HepG2 (cell line): Measurements from ENCODE around the gene HSD17B2. TPM values are rescaled to one million over a fixed set of nuclear protein-coding genes. Genes with fewer than 3 reads are reported as not detected.

Experiments used
- ATAC-seq: fragments of 200-7000 bp; cut with Tn5 transposase; 3 replicates; pipeline ENCODE4 v1.9.1; 2020; ENCODE audit warnings: mild to moderate bottlenecking, moderate library complexity
- BruUV-seq: library from RNA; stranded (reverse); fragments of 400-500 nt; replicated peaks from 2 replicates; lab custom pipeline; 2021; lab: Mats Ljungman, UMichigan
- CTCF ChIA-PET: fragments of 300-600 bp; formaldehyde crosslinking; extraction: SDS; loops from one replicate; lab custom pipeline; 2021; ENCODE audit warnings: low total read pairs, inconsistent platforms, low intra/inter-chr PET ratio; lab: Yijun Ruan, JAX
- POLR2A ChIA-PET: fragments of 350-600 bp; sonication (Branson Sonifier 250); formaldehyde crosslinking; loops from one replicate; lab custom pipeline; 2020; ENCODE audit warnings: antibody characterized with exemption, inconsistent platforms; lab: Yijun Ruan, JAX
- DNase-seq: peaks from one replicate; pipeline ENCODE4 v3.0.0-alpha.2; 2015; ENCODE audit warnings: low spot score
- FAIRE-seq: peaks from 3 replicates; lab custom pipeline; 2011; peaks lifted over from hg19 to GRCh38; lab: Jason Lieb, UNC
- H2AFZ ChIP-seq: one replicate; pipeline ENCODE4 v1.6.1; 2011; ENCODE audit warnings: low read length, inconsistent platforms
- H3K27ac ChIP-seq: fragments of 300-600 bp; 3 replicates; pipeline ENCODE4 v1.8.0; 2011; ENCODE audit warnings: mixed run types, mild to moderate bottlenecking, mixed read lengths, low read length, inconsistent platforms; ENCODE audit not compliant: insufficient read depth; ENCODE audit errors: extremely low read length
- H3K27me3 ChIP-seq, 2 experiments: fragments of 200-600 bp in 1 of 2; 2 replicates in 1 of 2; 3 replicates in 1 of 2; pipeline versions ENCODE4 v1.6.0 to v1.8.0; 2011; ENCODE audit warnings: low read length in 2 of 2, mild to moderate bottlenecking in 2 of 2, moderate library complexity in 2 of 2, inconsistent platforms in 1 of 2; ENCODE audit not compliant: insufficient read depth in 2 of 2, control insufficient read depth in 1 of 2
- H3K36me3 ChIP-seq, 2 experiments: fragments of 200-600 bp in 1 of 2; replicated peaks in 1 of 2; 2 replicates in 1 of 2; 3 replicates in 1 of 2; pipeline versions ENCODE4 v1.5.1 to v1.8.0; 2011; ENCODE audit warnings: low read length in 2 of 2, inconsistent platforms in 1 of 2; ENCODE audit not compliant: insufficient read depth in 2 of 2, control insufficient read depth in 1 of 2
- H3K4me1 ChIP-seq: 2 replicates; pipeline ENCODE4 v1.5.1; 2012; ENCODE audit warnings: low read length, inconsistent platforms; ENCODE audit not compliant: insufficient read depth
- H3K4me2 ChIP-seq: 2 replicates; pipeline ENCODE4 v1.6.0; 2011; ENCODE audit warnings: low read depth, low read length, inconsistent platforms
- H3K4me3 ChIP-seq, 3 experiments: fragments of 200-600 bp in 1 of 3; sonication (generic), shearing (Covaris generic) in 1 of 3; replicated peaks in 1 of 3; 2 replicates each; pipeline ENCODE4 v1.5.1; 2011 to 2016; ENCODE audit warnings: low read length in 3 of 3, inconsistent platforms in 2 of 3, low read depth in 2 of 3, mild to moderate bottlenecking in 2 of 3, control low read depth in 1 of 3, mixed read lengths in 1 of 3; ENCODE audit not compliant: insufficient read depth in 1 of 3
- H3K79me2 ChIP-seq: one replicate; pipeline ENCODE4 v1.6.1; 2011; ENCODE audit warnings: low read length, inconsistent platforms; ENCODE audit not compliant: insufficient read depth
- H3K9ac ChIP-seq: 2 replicates; pipeline ENCODE4 v1.6.0; 2011; ENCODE audit warnings: mild to moderate bottlenecking, low read depth, low read length, inconsistent platforms; ENCODE audit not compliant: insufficient read depth
- H3K9me3 ChIP-seq: 2 replicates; pipeline ENCODE4 v1.5.1; 2012; ENCODE audit warnings: mild to moderate bottlenecking, low read length
- H4K20me1 ChIP-seq: 2 replicates; pipeline ENCODE4 v1.6.0; 2011; ENCODE audit warnings: inconsistent platforms, mild to moderate bottlenecking, low read length, moderate library complexity; ENCODE audit not compliant: insufficient read depth
- BHLHE40 ChIP-seq: IDR thresholded peaks from 2 replicates; pipeline ENCODE4 v1.6.1; 2011; ENCODE audit warnings: low read length, improper control_type of control experiment
- NFE2L2 ChIP-seq: fragments of 150-350 bp; IDR thresholded peaks from 2 replicates; pipeline ENCODE4 v1.6.1; 2014; ENCODE audit warnings: low read length
- ZBTB20 ChIP-seq: sonication (generic); formaldehyde crosslinking; IDR thresholded peaks from 2 replicates; pipeline ENCODE4 v1.8.1; 2023; ENCODE audit warnings: missing genetic modification reagents, low read depth, mild to moderate bottlenecking, borderline replicate concordance
- ZNF101 ChIP-seq: sonication (generic); formaldehyde crosslinking; IDR thresholded peaks from 2 replicates; pipeline ENCODE4 v1.4.0; 2020; ENCODE audit warnings: mild to moderate bottlenecking, low read depth, missing genetic modification reagents, borderline replicate concordance
- ZSCAN22 ChIP-seq: sonication (generic); formaldehyde crosslinking; IDR thresholded peaks from 2 replicates; pipeline ENCODE4 v1.4.0; 2020; ENCODE audit warnings: mild to moderate bottlenecking, missing genetic modification reagents
- WGBS: methylation state at CpG from one replicate; pipeline ENCODE4 v1.1.6; 2017; ENCODE audit warnings: low lambda C conversion rate; 5-methylcytosine and 5-hydroxymethylcytosine counted together
- in situ Hi-C: cut with HindIII; loops from 2 replicates; pipeline ENCODE4 v1.10.0; 2017; ENCODE audit warnings: low pct_unique_long_range_greater_than_20kb; ENCODE audit not compliant: extremely low pct_ligation_motif_present
- intact Hi-C: fragments of 100-400 bp; cut with micrococcal nuclease; formaldehyde crosslinking; loops from one replicate; pipeline ENCODE4 v1.10.0; 2022; ENCODE audit not compliant: unreplicated experiment
- polyA plus RNA-seq, 8 experiments: library from polyadenylated mRNA; depleted of rRNA in 3 of 8; stranded (reverse) in 7 of 8; unstranded in 1 of 8; fragments of >200 nt; fragmentation: Illumina TruSeq in 4 of 8; extraction: Trizol in 4 of 8; gene quantifications; 2 replicates each; pipeline versions ENCODE4 v1.2.1 to v1.2.3, GENCODE V29; 2011 to 2016; ENCODE audit warnings: low read depth in 4 of 8, missing spikeins in 1 of 8, mixed read lengths in 1 of 8; ENCODE audit not compliant: insufficient read depth in 1 of 8
- total RNA-seq, 5 experiments: library from RNA; depleted of rRNA; stranded (reverse); fragments of >200 nt; fragmentation: Illumina TruSeq; extraction: Trizol; gene quantifications; 2 replicates each; pipeline ENCODE4 v1.2.3, GENCODE V29; 2016; ENCODE audit warnings: low read depth in 1 of 5
- TF ChIP-seq, protein P1 (sequence below): sonication (generic); formaldehyde crosslinking; conservative IDR thresholded peaks from 2 replicates; pipeline ENCODE4 v1.4.0; 2020; ENCODE audit warnings: mild to moderate bottlenecking, missing genetic modification reagents, moderate library complexity
- TF ChIP-seq, protein P2 (sequence below): sonication (generic); formaldehyde crosslinking; IDR thresholded peaks from 2 replicates; pipeline ENCODE4 v1.9.0; 2021; ENCODE audit warnings: missing genetic modification reagents, mild to moderate bottlenecking, borderline replicate concordance
- TF ChIP-seq, protein P3 (sequence below): sonication (generic); formaldehyde crosslinking; IDR thresholded peaks from 2 replicates; pipeline ENCODE4 v1.4.0; 2020; ENCODE audit warnings: missing genetic modification reagents, borderline replicate concordance
- TF ChIP-seq, protein P4 (sequence below): sonication (generic); formaldehyde crosslinking; IDR thresholded peaks from 2 replicates; pipeline ENCODE4 v1.5.0; 2020; ENCODE audit warnings: missing genetic modification reagents

HSD17B2 gene
- total and polyA plus RNA-seq, 2 of the 13 experiments (the other 11 are each of a cell fraction or from before 2014, with no cell fraction given), result 26.3 to 69.3 TPM

DNA sequence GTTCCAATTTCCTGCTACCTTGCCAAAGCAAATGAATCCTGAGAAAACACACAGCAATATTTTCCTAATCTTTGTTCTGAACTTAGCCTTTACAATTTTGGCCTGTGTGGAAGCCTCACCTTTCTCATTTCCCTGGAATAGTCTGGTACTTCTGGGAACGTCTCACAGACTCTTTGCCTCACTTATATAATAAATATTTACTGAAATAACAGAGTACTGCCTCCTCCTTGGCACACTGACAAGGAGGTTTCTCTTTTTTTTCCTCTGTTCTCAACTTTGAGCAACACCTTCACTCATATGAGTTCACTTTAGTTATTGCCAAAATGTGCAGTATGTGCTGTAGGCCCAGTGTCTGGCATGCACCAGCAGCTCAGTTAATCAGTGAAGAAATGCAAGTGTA, 37.3 kb downstream of the HSD17B2 start:
- BruUV-seq, result no TSS peak
- no peak overlapping the region for H3K4me2 ChIP-seq
- ChIA-PET CTCF (no interaction called here), POLR2A (no interaction called here)
- DNase-seq, result no peak
- no peaks in the 10 kb centered on the region for H3K27me3 ChIP-seq
- H3K27ac ChIP-seq, result no peak overlapping the region
- no peak overlapping the region for H2AFZ ChIP-seq
- no peak for FAIRE-seq
- H3K4me1 ChIP-seq, result peaks cover 15% of the 10 kb centered on the region
- ATAC-seq, result no peak
- 85% methylated on average over 1 of the region's 1 CpG for WGBS
- H3K36me3 ChIP-seq, result peaks cover 18 to 61% of the 10 kb centered on the region in 2 experiments
- H3K9ac ChIP-seq, result no peak overlapping the region
- H3K4me3 ChIP-seq, result no peak overlapping the region
- H4K20me1 ChIP-seq, result no peaks in the 10 kb centered on the region
- no peaks in the 10 kb centered on the region for H3K79me2 ChIP-seq
- TF ChIP-seq, protein P1, sequence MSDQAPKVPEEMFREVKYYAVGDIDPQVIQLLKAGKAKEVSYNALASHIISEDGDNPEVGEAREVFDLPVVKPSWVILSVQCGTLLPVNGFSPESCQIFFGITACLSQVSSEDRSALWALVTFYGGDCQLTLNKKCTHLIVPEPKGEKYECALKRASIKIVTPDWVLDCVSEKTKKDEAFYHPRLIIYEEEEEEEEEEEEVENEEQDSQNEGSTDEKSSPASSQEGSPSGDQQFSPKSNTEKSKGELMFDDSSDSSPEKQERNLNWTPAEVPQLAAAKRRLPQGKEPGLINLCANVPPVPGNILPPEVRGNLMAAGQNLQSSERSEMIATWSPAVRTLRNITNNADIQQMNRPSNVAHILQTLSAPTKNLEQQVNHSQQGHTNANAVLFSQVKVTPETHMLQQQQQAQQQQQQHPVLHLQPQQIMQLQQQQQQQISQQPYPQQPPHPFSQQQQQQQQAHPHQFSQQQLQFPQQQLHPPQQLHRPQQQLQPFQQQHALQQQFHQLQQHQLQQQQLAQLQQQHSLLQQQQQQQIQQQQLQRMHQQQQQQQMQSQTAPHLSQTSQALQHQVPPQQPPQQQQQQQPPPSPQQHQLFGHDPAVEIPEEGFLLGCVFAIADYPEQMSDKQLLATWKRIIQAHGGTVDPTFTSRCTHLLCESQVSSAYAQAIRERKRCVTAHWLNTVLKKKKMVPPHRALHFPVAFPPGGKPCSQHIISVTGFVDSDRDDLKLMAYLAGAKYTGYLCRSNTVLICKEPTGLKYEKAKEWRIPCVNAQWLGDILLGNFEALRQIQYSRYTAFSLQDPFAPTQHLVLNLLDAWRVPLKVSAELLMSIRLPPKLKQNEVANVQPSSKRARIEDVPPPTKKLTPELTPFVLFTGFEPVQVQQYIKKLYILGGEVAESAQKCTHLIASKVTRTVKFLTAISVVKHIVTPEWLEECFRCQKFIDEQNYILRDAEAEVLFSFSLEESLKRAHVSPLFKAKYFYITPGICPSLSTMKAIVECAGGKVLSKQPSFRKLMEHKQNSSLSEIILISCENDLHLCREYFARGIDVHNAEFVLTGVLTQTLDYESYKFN, result no peak
- TF ChIP-seq ZNF101 (CRISPR knock-in tag) (no peak), ZSCAN22 (CRISPR knock-in tag) (no peak), ZBTB20 (CRISPR knock-in tag) (no peak), BHLHE40 (no peak), NFE2L2 (no peak)
- TF ChIP-seq, protein P2, sequence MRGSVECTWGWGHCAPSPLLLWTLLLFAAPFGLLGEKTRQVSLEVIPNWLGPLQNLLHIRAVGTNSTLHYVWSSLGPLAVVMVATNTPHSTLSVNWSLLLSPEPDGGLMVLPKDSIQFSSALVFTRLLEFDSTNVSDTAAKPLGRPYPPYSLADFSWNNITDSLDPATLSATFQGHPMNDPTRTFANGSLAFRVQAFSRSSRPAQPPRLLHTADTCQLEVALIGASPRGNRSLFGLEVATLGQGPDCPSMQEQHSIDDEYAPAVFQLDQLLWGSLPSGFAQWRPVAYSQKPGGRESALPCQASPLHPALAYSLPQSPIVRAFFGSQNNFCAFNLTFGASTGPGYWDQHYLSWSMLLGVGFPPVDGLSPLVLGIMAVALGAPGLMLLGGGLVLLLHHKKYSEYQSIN, result no peak
- TF ChIP-seq, protein P3, sequence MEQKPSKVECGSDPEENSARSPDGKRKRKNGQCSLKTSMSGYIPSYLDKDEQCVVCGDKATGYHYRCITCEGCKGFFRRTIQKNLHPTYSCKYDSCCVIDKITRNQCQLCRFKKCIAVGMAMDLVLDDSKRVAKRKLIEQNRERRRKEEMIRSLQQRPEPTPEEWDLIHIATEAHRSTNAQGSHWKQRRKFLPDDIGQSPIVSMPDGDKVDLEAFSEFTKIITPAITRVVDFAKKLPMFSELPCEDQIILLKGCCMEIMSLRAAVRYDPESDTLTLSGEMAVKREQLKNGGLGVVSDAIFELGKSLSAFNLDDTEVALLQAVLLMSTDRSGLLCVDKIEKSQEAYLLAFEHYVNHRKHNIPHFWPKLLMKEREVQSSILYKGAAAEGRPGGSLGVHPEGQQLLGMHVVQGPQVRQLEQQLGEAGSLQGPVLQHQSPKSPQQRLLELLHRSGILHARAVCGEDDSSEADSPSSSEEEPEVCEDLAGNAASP (CRISPR knock-in tag), result no peak
- TF ChIP-seq, protein P4, sequence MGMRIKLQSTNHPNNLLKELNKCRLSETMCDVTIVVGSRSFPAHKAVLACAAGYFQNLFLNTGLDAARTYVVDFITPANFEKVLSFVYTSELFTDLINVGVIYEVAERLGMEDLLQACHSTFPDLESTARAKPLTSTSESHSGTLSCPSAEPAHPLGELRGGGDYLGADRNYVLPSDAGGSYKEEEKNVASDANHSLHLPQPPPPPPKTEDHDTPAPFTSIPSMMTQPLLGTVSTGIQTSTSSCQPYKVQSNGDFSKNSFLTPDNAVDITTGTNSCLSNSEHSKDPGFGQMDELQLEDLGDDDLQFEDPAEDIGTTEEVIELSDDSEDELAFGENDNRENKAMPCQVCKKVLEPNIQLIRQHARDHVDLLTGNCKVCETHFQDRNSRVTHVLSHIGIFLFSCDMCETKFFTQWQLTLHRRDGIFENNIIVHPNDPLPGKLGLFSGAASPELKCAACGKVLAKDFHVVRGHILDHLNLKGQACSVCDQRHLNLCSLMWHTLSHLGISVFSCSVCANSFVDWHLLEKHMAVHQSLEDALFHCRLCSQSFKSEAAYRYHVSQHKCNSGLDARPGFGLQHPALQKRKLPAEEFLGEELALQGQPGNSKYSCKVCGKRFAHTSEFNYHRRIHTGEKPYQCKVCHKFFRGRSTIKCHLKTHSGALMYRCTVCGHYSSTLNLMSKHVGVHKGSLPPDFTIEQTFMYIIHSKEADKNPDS (CRISPR knock-in tag), result no peak
- in situ Hi-C loops, result no loop called here
- intact Hi-C loops, result no loop called here
- no peaks in the 10 kb centered on the region for H3K9me3 ChIP-seq
